Left hindlimb (tissue), 1 donor: ENCODE measurements around the gene CHPF.

Experiments
- DNase-seq: peaks from one replicate; pipeline ENCODE4 v3.0.0-alpha.2; 2018

The CHPF gene

GRCh38 chr2:219511547-219512325 lies 31.9 kb downstream of the CHPF start:
- DNase-seq = no peak

DNA sequence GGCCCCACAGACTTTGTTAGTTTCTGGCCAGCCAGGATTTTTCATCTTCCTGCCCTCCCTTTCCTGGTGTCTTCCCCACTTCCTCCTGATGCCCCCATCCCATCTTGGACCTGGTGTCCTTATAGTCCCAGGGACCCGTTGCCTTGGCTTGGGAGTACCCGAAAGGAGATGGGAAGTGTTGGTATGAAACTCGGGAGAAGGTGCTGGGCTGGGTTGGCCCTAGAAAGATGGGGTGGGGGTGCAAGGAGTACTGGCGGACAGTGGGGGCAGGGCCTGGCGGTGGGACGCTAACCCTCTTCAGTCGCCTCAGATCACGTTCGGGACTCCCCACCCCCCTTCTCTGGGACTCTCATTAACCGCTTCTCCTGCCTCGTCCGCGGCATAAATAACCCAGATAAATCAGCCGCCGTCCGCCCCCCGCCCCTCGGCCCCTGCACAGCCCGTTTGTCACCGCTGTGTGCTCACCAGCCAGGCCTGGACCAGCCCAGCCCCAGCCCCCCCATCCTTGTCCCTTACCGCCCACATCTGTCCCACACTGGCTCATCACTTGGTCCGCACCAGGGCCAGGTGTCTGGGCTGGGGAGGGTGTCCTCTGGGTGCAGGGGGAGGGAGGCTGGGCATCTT lies 33.0 kb downstream of the CHPF start:
- DNase-seq = no peak

DNA sequence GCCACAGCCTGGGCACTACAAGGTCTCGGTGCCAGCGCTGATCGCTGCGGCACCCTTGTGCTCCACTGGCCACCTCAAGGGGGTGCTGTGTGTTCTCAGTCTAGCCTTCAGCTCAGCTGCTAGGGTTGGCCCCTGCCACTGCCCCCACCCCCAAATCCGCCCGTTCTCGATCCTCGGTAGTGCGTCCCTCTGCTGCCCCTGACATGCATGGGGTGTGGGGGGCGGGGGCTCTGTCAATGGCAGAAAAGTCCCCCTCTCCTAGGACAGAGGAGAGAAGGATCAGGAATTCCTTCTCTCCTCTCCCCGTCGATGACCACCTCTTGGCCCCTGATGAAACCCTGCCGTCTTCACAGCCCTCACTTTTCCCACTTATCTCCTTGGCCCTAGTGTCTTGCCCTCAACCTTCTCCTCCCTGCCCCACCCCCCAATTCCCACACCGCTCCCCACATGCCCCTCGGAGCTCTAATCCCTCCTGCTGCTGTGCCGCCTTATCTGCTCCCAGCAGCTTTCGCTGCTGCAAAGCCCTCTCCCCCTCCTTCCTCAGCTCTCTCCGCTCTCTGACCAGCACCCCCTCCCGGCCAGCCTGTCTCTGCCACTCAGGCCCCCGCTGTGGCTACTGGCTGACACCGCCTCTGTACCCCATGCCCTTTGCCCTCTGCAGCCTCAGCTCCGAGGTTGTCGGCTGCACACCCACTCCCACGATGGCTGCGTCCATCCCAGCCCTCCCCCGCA lies 33.7 kb downstream of the CHPF start:
- no peak for DNase-seq

DNA sequence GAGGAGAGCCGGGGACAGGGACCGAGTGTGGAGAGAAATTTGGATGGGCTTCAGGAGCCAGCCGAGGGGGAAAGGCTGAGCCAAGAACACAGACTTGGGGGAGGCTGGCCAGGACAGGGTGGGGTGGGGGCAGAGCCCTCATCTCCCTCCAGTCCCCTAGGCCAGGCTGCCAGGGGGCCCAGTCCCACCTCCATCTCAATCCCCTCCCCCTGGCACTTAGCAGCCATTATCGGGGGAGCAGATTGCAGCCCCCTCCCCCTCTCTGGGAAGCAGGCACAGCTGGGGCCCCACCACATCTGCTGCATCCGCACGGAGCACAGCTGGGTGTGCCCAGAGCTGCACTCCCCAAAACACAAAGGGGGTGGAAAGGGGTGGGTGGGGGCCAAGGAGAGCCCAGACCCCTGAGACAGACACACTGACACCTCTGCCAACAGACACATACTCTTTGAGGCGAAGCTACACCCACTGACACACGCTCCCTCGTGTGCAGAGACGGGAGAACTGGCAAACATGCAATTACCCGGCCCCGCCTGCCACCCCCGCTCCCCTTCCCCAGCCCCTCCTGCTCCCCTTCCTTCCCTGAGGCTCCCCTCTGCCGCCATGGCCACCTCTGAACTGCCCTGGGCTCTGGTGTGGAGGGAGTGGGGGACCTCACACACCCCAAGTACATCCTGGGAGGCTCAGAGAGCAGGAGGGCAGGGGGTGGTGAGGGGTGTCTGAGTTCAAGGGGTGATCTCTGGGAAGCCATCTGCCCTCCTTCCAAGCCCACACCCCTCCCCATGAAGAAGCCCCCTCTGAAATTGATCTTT lies 34.4 kb downstream of the CHPF start:
- no peak for DNase-seq

DNA sequence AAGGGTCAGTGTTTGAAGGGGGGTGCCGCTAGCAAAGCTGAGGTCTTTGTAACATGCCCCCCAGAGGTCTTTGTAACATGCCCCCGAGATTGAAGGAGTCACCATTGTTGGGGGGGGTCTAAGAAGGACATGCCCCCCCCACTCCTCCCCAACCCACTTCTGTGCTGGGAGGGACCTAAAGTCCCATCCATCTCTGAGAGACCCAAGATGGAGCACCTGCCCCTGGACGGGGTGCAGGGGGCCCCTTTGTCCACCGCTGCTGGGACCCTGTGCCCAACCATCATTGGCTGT lies 35.2 kb downstream of the CHPF start:
- no peak for DNase-seq

GRCh38 chr2:219507581-219508443 lies 35.8 kb downstream of the CHPF start:
- DNase-seq = no peak

- no peak for DNase-seq
Measured at GRCh38 chr2:219506802-219507526, 36.6 kb downstream of the CHPF start.

DNA sequence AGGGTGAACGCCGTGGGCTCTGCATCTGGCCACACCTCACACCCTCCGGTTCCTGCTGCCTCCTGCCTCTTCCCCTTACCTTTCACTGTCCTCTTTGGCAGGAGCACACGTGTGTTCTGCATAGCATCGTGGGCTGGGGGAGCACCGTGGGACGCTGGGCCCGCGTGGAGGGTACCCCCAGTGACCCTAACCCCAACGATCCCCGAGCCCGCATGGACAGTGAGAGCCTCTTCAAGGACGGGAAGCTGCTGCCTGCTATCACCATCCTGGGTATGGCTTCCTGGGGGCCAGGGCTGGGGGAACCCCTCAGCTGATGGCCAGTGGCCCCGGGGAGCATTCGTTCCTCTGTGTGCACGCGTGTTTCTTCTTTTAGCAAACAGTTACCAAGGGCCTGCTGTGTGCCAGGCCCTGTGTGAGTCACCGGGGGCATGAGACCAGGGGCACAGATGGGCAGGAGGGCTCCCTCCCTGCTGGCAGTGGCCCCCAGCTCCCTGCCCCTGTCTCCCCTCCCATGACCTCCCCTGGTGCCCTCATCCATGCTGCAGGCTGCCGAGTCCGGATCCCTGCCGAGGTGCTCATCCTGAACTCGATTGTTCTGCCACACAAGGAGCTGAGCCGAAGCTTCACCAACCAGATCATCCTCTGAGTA lies 37.3 kb downstream of the CHPF start:
- DNase-seq = no peak

GRCh38 chr2:219505585-219505984 lies 38.0 kb downstream of the CHPF start:
- DNase-seq = no peak

DNA sequence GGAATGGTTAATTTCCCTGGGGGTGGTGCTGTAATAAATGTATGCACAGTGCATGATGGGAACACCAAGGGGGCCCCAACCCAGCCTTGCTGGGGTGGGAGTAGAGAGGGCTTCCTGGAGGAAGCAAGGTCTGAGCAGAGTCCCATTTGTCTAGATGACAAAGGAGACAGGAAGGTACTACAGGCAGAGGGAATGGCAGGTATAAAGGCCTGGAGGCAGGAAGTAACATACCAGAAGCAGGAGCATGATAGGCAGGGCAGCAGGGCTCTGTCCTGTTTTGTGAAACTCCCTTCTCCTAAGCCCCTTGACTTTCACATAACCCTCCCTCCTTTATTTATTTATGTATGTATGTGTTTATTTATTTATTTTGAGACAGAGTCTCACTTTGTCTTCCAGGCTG lies 41.0 kb downstream of the CHPF start:
- DNase-seq = no peak

- DNase-seq = no peak
Measured at GRCh38 chr2:219501849-219502248, 41.8 kb downstream of the CHPF start.

DNA sequence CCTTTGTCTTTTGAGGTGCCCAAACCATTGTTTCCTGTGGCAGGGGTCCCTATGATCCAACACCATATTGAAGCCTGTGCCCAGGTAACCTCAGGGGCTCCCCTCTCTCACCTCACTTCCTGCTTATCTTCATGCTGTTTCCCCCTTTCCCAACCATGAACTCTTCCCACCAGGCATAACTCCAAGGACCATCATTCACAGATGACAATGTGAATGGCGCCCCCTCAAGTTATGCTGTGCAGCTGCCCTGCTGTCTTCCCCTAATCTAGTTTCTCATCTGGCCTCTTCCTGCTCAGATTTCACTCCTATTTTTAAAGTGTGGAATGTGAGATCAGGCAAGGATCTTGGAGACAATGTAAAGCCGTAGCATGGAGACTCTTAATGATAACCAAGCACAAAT lies 43.5 kb downstream of the CHPF start:
- no peak for DNase-seq

- no peak for DNase-seq
Measured at GRCh38 chr2:219499555-219499954, 44.1 kb downstream of the CHPF start.

- no peak for DNase-seq
Measured at GRCh38 chr2:219499058-219499307, 44.6 kb downstream of the CHPF start.

DNA sequence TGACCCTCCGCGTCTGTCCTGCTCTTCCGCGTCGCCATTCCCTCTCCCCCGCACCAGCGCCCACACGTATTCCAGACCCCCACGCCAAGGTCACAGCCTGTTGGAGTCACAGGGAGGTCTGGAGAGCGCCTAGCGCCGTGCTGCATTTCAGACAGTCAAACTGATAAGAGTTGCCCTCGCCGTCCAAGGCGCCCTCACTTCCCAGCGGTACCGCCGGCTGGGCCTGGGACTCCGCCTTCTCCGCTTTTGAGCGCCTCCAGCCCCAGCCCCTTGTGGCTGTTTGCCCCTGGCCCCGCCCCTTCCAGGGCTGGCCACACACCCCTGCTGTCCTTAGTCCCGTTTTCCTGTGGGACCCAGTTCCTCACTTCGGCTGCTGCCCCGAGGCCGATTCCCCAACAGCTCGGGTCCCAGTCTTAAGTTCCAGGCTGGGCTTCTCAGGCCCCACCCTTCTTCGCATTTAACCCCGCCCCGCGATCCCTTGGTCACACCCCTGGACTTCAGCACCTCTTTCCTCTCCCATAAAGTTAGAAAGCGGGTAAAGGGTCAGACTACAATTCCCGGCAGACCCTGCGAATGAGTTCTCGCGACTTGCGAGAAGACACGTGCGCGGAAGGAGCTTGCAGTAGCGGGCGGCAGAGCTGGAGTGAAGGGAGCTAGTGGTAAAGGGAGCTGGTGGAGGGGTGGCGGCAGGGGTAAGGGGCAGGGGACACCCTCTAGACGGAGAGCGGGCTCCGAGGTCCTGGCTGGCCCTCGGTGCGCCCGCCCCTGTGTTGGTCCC lies 45.1 kb downstream of the CHPF start, which contains the start of gene GMPPA:
Gene GMPPA, plus strand, starts transcription at position 612 of the 778 bp plus-strand sequence. CDS start 1,085 bp downstream, outside the sequence.
- DNase-seq = peak; percentile 99

DNA sequence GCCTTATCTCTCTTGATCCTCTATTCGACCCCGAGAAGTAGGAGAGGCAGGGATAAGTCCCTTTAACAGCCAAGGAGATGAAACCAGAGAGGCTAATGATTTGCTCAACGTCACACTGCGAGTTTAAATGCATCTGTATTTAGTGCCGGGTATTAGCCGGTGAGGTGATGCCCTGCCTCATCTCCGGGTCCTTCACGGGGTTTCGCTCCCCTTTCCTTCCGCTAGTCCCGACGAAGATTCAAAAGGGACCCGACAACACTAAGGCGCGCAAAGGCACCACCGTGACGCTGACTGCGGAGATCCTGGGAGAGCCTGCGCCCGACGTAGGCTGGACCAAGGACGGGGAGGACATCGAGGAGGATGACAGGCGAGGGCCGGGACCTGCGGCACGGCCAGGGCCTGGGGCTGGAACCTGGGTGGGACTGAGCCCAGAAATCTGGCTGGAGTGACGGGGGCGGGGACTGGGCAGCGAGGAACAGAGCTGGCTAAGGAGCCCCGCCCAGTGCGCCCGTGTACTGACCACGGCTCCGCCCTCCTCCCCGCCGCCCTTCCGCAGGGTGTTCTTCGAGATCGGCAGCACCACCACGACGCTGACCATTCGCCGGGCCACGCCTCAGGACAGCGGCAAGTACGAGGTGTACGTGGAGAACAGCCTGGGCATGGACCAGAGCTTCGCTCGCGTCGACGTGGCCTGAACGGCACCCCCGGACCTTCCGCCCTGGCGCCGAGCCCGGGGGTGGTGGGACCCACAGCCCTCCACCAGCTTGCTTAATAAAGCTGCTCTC lies 45.9 kb downstream of the CHPF start:
- DNase-seq = peak; percentile 86

GRCh38 chr2:219496825-219497494 lies 46.6 kb downstream of the CHPF start:
- no peak for DNase-seq

DNA sequence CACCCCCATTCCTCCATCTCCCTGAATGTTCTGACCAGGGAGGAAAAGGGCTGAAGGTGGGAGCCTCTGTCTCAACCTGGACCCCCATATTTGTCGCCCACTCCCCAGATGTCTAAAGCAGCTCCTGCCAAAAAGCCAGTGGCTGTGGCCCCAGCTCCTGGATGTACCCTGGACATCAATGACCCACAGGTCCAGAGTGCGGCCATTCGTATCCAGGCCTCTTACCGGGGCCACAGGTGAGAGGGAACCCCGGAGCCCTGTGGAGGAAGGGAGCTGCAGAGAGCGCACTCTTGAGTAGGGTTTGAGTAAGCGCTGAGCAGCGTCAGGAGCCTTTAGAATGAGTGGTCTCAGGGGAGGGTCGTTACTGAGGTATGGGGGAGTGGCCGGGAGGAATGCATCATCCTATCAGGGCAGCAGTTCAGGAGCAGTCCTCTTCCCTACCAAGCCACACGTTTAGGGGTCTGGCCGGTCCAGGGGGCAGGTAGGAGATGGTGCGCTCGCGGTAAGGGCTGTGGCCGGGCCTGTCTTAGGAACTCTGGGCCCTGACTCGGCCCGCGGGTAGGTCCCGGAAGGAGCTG lies 47.3 kb downstream of the CHPF start:
- no peak for DNase-seq
